B cell (primary cell): ENCODE data around the gene ABLIM3. TPM values are rescaled to one million over a fixed set of nuclear protein-coding genes. Genes with fewer than 3 reads are reported as not detected.

Experiments used
- ATAC-seq: fragments of 200-7000 bp; cut with Tn5 transposase; one replicate; pipeline ENCODE4 v1.10.0; 2021; ENCODE audit warnings: low read depth, mild to moderate bottlenecking, moderate number of reproducible peaks, moderate library complexity
- CTCF ChIA-PET: fragments of 350-600 bp; sonication (Branson Sonifier 250); formaldehyde crosslinking; loops from one replicate; lab custom pipeline; 2021; ENCODE audit warnings: antibody characterized with exemption, inconsistent platforms; lab: Charles Lee
- POLR2A ChIA-PET: fragments of 350-600 bp; sonication (Branson Sonifier 250); formaldehyde crosslinking; loops from one replicate; lab custom pipeline; 2021; ENCODE audit warnings: antibody characterized with exemption; lab: Charles Lee
- DNase-seq: peaks from one replicate; pipeline ENCODE4 v3.0.0; 2013
- H2AFZ ChIP-seq: 2 replicates; pipeline ENCODE4 v1.6.1; 2012; ENCODE audit warnings: mild to moderate bottlenecking, low read depth, low read length; ENCODE audit not compliant: insufficient read depth, poor library complexity, severe bottlenecking
- H3K27ac ChIP-seq, 2 donors: 1 replicate in 1 of 2; 2 replicates in 1 of 2; pipeline ENCODE4 v1.5.1; 2012 to 2013; ENCODE audit warnings: low read length in 2 of 2, mild to moderate bottlenecking in 2 of 2, moderate library complexity in 1 of 2
- H3K27me3 ChIP-seq, 4 experiments: fragments of 200-600 bp in 1 of 4; sonication (generic) in 1 of 4; replicated peaks in 1 of 4; 1 replicate in 2 of 4; 2 replicates in 2 of 4; pipeline versions ENCODE4 v1.6.1 to v1.7.0; 2013 to 2016; ENCODE audit warnings: low read length in 3 of 4, mild to moderate bottlenecking in 2 of 4, mixed read lengths in 1 of 4, moderate library complexity in 1 of 4; ENCODE audit not compliant: insufficient read depth in 4 of 4, control insufficient read depth in 3 of 4; ENCODE audit errors: control extremely low read depth in 1 of 4
- H3K36me3 ChIP-seq, 2 experiments: replicated peaks in 1 of 2; 1 replicate in 1 of 2; 2 replicates in 1 of 2; pipeline versions ENCODE4 v1.6.1 to v1.7.1; 2013; ENCODE audit warnings: low read length in 1 of 2; ENCODE audit not compliant: insufficient read depth in 2 of 2, control insufficient read depth in 1 of 2; ENCODE audit errors: control extremely low read depth in 1 of 2, extremely low read depth in 1 of 2
- H3K4me1 ChIP-seq, 2 donors: fragments of 200-600 bp in 1 of 2; sonication (generic) in 1 of 2; 1 replicate in 1 of 2; 2 replicates in 1 of 2; pipeline versions ENCODE4 v1.5.1 to v1.6.1; 2013 to 2017; ENCODE audit warnings: low read length in 2 of 2; ENCODE audit not compliant: control insufficient read depth in 2 of 2, insufficient read depth in 2 of 2
- H3K4me2 ChIP-seq: replicated peaks from 2 replicates; pipeline ENCODE3; 2012; ENCODE audit warnings: mild to moderate bottlenecking, low read depth, low read length; ENCODE audit not compliant: poor library complexity, severe bottlenecking
- H3K4me3 ChIP-seq, 5 experiments: fragments of 200-600 bp in 1 of 5; sonication (generic) in 1 of 5; 1 replicate in 3 of 5; 2 replicates in 2 of 5; pipeline versions ENCODE4 v1.5.1 to v1.7.0; 2011 to 2016; ENCODE audit warnings: low read length in 4 of 5, mild to moderate bottlenecking in 4 of 5, low read depth in 2 of 5, control low read depth in 1 of 5, moderate library complexity in 1 of 5; ENCODE audit not compliant: insufficient read depth in 1 of 5; ENCODE audit errors: control extremely low read depth in 1 of 5, extremely low read depth in 1 of 5
- H3K79me2 ChIP-seq: fragments of 200-600 bp; sonication (generic); one replicate; pipeline ENCODE4 v1.6.0; 2016; ENCODE audit warnings: low read length; ENCODE audit not compliant: control insufficient read depth, insufficient read depth
- H3K9ac ChIP-seq: fragments of 200-600 bp; sonication (generic); 2 replicates; pipeline ENCODE4 v1.6.1; 2017; ENCODE audit warnings: mild to moderate bottlenecking, low read length, moderate library complexity
- H3K9me3 ChIP-seq, 3 donors: one replicate each; pipeline versions ENCODE4 v1.6.1 to v1.7.1; 2013; ENCODE audit warnings: low read length in 2 of 3; ENCODE audit not compliant: control insufficient read depth in 2 of 3, insufficient read depth in 1 of 3; ENCODE audit errors: control extremely low read depth in 1 of 3
- H4K20me1 ChIP-seq: 2 replicates; pipeline ENCODE4 v1.6.0; 2012; ENCODE audit warnings: mild to moderate bottlenecking, low read length; ENCODE audit not compliant: insufficient read depth, control insufficient read depth, poor library complexity, severe bottlenecking
- H3K27ac Mint-ChIP-seq: one replicate; pipeline ENCODE4 v1.8.0; 2021; ENCODE audit warnings: mixed read lengths
- H3K27me3 Mint-ChIP-seq: one replicate; pipeline ENCODE4 v1.8.0; 2021; ENCODE audit warnings: mixed read lengths
- H3K4me1 Mint-ChIP-seq: one replicate; pipeline ENCODE4 v1.8.0; 2021; ENCODE audit warnings: mixed read lengths
- H3K4me3 Mint-ChIP-seq: one replicate; pipeline ENCODE4 v1.8.0; 2021; ENCODE audit warnings: mixed read lengths
- H3K9me3 Mint-ChIP-seq: one replicate; pipeline ENCODE4 v1.8.0; 2022; ENCODE audit warnings: mixed read lengths; ENCODE audit not compliant: insufficient read depth
- CTCF ChIP-seq: fragments of 200-600 bp; IDR thresholded peaks from one replicate; pipeline ENCODE4 v1.8.0; 2022; ENCODE audit warnings: antibody characterized with exemption, mild to moderate bottlenecking
- EZH2 ChIP-seq: IDR thresholded peaks from 2 replicates; pipeline ENCODE4 v1.6.1; 2012; ENCODE audit warnings: borderline replicate concordance, low read depth, mild to moderate bottlenecking, moderate library complexity, low read length; ENCODE audit not compliant: insufficient read depth, poor library complexity, severe bottlenecking
- WGBS: methylation state at CpG from one replicate; pipeline ENCODE4 v1.1.5; 2013; ENCODE audit warnings: missing lambda C conversion rate; ENCODE audit not compliant: insufficient coverage; 5-methylcytosine and 5-hydroxymethylcytosine counted together
- intact Hi-C: fragments of 100-400 bp; cut with micrococcal nuclease; formaldehyde crosslinking; loops from one replicate; pipeline ENCODE4 v1.10.0; 2022
- polyA plus RNA-seq: library from polyadenylated mRNA; depleted of rRNA; stranded (reverse); fragments of >200 nt; gene quantifications from 2 replicates; pipeline ENCODE4 v1.2.3, GENCODE V29; 2012
- total RNA-seq, 2 donors: library from RNA; stranded (reverse); fragments of 120-200 nt in 1 of 2; gene quantifications; 1 replicate in 1 of 2; 2 replicates in 1 of 2; pipeline versions ENCODE4 v1.2.3 to v1.2.4, GENCODE V29; 2013 to 2022

Gene ABLIM3
- total and polyA plus RNA-seq, 2 donors (not counting 1 experiment from before 2014, with no cell fraction given): not detected

- no peaks in the 10 kb centered on the region for H3K4me1 Mint-ChIP-seq
- H3K27me3 Mint-ChIP-seq: peaks cover 19% of the 10 kb centered on the region
- TF ChIP-seq EZH2 (no peak), CTCF (no peak)
- Histone ChIP-seq H3K27ac (no peak overlapping the region), H3K4me1 (no peaks in the 10 kb centered on the region), H2AFZ (no peak overlapping the region), H3K36me3 (no peaks in the 10 kb centered on the region), H3K9me3 (no peaks in the 10 kb centered on the region), H3K27me3 (no peaks in the 10 kb centered on the region), H3K9ac (no peak overlapping the region), H4K20me1 (no peaks in the 10 kb centered on the region), H3K79me2 (no peaks in the 10 kb centered on the region), H3K4me3 (no peak overlapping the region), H3K4me2 (no peak overlapping the region)
- H3K27ac Mint-ChIP-seq: no peak overlapping the region
- POLR2A ChIA-PET: no interaction called here
- no peaks in the 10 kb centered on the region for H3K9me3 Mint-ChIP-seq
- CTCF ChIA-PET: interaction anchor here (2.9 kb wide), 1 partner anchor 8 kb away, joined by 13 read pairs; no protein-coding TSS in a partner anchor
- 74% methylated on average over 9 of the region's 9 CpGs for WGBS
- no peak for ATAC-seq
- H3K4me3 Mint-ChIP-seq: no peak overlapping the region
- no peak for DNase-seq
- intact Hi-C loops: no loop called here
These were observed 18.1 kb upstream of the ABLIM3 start for GRCh38 chr5:149123211-149123610.

GRCh38 chr5:149125386-149125891 lies 15.9 kb upstream of the ABLIM3 start:
- no peaks in the 10 kb centered on the region for H3K27me3 ChIP-seq
- peaks cover 17% of the 10 kb centered on the region for H3K27me3 Mint-ChIP-seq
- no peak overlapping the region for H3K4me2 ChIP-seq

More at GRCh38 chr5:149125386-149125891, 15.9 kb upstream of the ABLIM3 start:
- no peak for TF ChIP-seq EZH2
- no peak for TF ChIP-seq CTCF
- H3K9me3 Mint-ChIP-seq: no peaks in the 10 kb centered on the region
- Histone ChIP-seq H3K36me3 (no peaks in the 10 kb centered on the region), H4K20me1 (no peaks in the 10 kb centered on the region), H2AFZ (no peak overlapping the region), H3K4me1 (no peaks in the 10 kb centered on the region), H3K27ac (no peak overlapping the region), H3K9me3 (no peaks in the 10 kb centered on the region), H3K9ac (no peak overlapping the region), H3K79me2 (no peaks in the 10 kb centered on the region), H3K4me3 (no peak overlapping the region)
- WGBS: 69% methylated on average over 6 of the region's 12 CpGs
- CTCF ChIA-PET: interaction anchor here (2.9 kb wide), 1 partner anchor 10 kb away, joined by 13 read pairs; no protein-coding TSS in a partner anchor
- H3K4me3 Mint-ChIP-seq: no peak overlapping the region
- DNase-seq: no peak
- POLR2A ChIA-PET: no interaction called here
- ATAC-seq: no peak
- H3K27ac Mint-ChIP-seq: no peak overlapping the region
- H3K4me1 Mint-ChIP-seq: no peaks in the 10 kb centered on the region
- intact Hi-C loops: no loop called here
